LNCaP clone FGC (cell line): Measurements from ENCODE around the gene FDX2.

Experiments
- DNase-seq: peaks from one replicate; pipeline ENCODE4 v3.0.0-alpha.2; 2011; ENCODE audit warnings: low read depth
- H3K4me3 ChIP-seq: 2 replicates; pipeline ENCODE4 v1.5.1; 2011; ENCODE audit warnings: mild to moderate bottlenecking, low read depth, low read length, control low read depth
- CTCF ChIP-seq: IDR thresholded peaks from 2 replicates; pipeline ENCODE4 v1.5.1; 2012; ENCODE audit warnings: mild to moderate bottlenecking; ENCODE audit not compliant: control insufficient read depth, insufficient read depth; ENCODE audit errors: extremely low read depth

FDX2 gene

DNA sequence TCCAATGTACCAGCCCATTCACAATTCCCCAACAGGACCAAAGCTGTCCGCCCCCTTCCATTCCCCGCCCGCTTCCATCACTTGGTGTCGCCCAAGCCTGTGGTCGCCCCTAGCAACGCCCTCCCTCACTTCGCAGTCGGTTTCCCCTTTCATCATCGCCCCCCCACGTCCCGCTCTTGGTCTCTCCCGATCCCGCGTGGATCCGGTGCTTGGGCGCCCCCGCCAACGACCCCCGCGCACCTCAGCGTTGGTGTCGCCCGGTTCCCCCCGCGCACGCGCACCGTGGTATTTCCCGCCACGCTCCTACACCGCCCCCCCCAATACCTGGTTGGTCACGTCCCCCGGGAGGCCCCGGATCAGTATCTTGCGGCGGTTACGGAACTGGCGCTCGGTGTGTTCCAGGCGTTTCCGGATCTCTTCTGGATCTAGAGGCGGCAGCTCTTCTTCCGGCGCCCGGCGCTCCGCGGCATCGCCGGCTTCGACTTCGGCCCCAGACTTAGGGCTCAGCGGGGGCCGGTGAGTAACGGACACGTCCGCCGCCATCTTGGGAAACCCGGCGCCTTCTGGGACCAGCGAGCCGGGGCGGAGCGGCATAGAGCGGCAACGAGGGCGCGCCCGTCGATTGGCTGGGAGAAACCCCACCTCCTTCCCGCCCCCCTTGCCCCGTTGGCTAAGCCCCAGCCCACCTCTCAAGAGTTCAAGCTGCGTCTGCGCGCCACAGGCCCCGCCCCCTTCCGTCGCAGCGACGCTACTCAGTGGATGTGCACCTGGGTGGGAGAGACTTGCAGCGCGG is 17.3 kb upstream of the FDX2 start, which contains the start of gene RAVER1:
TSS of gene RAVER1 (minus strand) at position 565 of the 793 bp plus-strand sequence. CDS start at position 543, 22 bp downstream.
- peak within 1 kb of the TSS; percentile 91 for H3K4me3 ChIP-seq
- DNase-seq = peak; percentile 90
- no peak for TF ChIP-seq CTCF

DNA sequence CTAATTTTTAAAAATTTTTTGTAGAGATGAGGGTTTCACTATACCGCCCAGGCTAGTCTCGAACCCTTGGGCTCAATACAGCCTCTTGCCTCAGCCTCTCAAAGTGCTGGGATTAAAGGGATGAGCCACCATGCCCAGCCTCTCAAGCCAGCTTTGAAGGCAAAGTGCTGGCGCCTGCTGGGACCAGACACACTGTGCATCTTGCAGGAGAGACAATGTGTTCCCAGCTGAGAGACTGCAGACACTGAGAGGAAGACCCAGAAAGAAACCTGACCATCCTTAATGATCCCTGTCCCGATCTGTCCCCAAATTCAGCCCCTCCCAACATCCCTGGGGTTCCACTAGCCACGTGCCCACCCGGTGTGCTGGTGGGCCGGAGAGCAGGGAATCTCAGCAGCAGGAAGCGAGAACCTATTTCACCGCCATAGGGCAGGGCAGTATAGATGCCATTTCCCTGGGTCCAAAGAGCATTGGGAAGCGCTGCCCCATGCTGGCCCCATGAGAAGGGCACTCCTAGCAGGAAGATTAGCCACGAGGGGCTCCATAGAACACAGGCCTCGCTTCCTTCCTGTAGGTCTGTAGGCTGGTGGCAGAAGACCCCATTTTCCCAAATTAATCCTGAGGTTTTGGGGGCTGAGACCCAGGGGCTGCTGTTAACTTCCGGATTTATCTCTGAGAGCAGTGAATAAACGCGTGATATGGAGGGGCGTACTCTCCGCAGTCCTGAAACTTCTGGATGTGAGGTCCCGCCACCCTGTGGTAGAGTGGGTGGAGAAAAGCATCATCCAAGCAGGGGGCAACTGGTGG is 16.5 kb upstream of the FDX2 start:
- no peak for DNase-seq
- TF ChIP-seq CTCF = no peak
- H3K4me3 ChIP-seq = peak overlapping the region; percentile 91

GRCh38 chr19:10329555-10329954 is 13.7 kb upstream of the FDX2 start:
- no peak for DNase-seq
- TF ChIP-seq CTCF = no peak
- H3K4me3 ChIP-seq = no peak overlapping the region

GRCh38 chr19:10328558-10329429 is 13.0 kb upstream of the FDX2 start:
- DNase-seq = no peak
- H3K4me3 ChIP-seq = no peak overlapping the region
- no peak for TF ChIP-seq CTCF

- no peak for DNase-seq
- TF ChIP-seq CTCF = no peak
- H3K4me3 ChIP-seq = no peak overlapping the region
Observed at GRCh38 chr19:10327793-10328192, 12.0 kb upstream of the FDX2 start.

GRCh38 chr19:10325732-10326131 is 9.9 kb upstream of the FDX2 start:
- no peak overlapping the region for H3K4me3 ChIP-seq
- no peak for TF ChIP-seq CTCF
- no peak for DNase-seq
